ENCODE measurements around the gene SBF2.

DNA sequence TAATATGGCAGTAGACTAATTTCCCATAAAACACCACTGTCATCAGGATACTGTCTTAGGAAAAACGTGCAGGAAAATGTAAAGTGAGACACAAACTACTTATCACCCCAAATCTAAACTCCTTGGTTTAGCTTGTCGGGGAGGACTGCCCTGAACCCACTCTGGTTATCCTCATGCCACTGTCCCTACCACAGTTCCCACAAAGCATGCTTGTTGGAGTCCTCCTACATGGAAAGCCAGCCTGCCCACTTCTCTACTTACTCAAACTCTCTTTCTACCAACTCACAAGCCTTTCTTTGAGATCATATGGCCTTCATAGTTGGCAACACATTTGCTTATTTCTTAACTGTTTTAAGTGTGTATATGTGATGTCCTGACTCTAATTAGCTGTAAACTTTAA, 451.1 kb downstream of the SBF2 start:
- no peak for TF ChIP-seq POLR2A (IDR thresholded peaks at IDR 0.05)
- TF ChIP-seq, protein P1, sequence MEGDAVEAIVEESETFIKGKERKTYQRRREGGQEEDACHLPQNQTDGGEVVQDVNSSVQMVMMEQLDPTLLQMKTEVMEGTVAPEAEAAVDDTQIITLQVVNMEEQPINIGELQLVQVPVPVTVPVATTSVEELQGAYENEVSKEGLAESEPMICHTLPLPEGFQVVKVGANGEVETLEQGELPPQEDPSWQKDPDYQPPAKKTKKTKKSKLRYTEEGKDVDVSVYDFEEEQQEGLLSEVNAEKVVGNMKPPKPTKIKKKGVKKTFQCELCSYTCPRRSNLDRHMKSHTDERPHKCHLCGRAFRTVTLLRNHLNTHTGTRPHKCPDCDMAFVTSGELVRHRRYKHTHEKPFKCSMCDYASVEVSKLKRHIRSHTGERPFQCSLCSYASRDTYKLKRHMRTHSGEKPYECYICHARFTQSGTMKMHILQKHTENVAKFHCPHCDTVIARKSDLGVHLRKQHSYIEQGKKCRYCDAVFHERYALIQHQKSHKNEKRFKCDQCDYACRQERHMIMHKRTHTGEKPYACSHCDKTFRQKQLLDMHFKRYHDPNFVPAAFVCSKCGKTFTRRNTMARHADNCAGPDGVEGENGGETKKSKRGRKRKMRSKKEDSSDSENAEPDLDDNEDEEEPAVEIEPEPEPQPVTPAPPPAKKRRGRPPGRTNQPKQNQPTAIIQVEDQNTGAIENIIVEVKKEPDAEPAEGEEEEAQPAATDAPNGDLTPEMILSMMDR (IDR thresholded peaks at IDR 0.05) = no peak

All from lower leg skin (tissue), 3 donors.